WI38 (cell line): ENCODE data around the gene S1PR5.
"Not testable (repeated sequence)": the region's sequence is repeated elsewhere in the genome, so short reads cannot be mapped to it uniquely, and the experiment has no call there.

ENCODE experiments used
- H3K4me3 ChIP-seq: 2 replicates; pipeline ENCODE4 v1.5.1; 2011; ENCODE audit warnings: low read depth, mild to moderate bottlenecking, control low read depth, low read length
- TF ChIP-seq, protein P1 (sequence below): IDR thresholded peaks from 2 replicates; pipeline ENCODE4 v1.5.1; 2012; ENCODE audit warnings: low read depth, mild to moderate bottlenecking, control low read depth, low read length

Gene S1PR5

DNA sequence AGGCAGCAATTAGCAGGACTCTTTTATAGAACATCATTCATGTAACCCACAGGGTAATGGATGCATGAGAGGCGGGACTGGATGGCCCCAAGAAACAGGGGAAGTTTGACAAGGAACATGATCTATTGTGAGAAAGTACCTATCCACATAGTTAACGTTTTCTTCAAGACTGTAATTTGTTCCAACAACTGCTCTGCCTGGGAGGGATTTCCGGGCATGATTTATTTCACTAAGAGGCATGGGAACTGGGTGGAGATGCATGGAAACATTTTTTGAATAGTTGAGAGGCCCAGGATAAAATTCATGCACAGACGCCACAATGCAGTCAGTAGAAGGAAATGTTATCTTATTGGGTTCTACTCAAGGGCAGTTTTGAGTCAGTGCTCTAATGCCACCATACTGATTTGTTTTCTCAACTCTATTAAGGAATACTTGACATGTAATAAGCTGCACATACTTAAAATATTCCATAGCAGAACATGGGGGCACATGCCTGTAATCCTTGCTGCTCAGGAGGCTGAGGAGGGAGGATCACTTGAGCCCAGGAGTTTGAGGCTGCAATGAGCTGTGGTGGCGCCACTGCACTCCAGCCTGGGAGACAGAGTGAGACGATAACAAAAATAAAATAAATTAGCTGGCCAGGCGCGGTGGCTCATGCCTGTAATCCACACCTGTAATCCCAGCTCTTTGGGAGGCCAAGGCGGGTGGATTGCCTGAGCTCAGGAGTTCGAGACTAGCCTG lies 16.6 kb upstream of the S1PR5 start:
- TF ChIP-seq, protein P1, sequence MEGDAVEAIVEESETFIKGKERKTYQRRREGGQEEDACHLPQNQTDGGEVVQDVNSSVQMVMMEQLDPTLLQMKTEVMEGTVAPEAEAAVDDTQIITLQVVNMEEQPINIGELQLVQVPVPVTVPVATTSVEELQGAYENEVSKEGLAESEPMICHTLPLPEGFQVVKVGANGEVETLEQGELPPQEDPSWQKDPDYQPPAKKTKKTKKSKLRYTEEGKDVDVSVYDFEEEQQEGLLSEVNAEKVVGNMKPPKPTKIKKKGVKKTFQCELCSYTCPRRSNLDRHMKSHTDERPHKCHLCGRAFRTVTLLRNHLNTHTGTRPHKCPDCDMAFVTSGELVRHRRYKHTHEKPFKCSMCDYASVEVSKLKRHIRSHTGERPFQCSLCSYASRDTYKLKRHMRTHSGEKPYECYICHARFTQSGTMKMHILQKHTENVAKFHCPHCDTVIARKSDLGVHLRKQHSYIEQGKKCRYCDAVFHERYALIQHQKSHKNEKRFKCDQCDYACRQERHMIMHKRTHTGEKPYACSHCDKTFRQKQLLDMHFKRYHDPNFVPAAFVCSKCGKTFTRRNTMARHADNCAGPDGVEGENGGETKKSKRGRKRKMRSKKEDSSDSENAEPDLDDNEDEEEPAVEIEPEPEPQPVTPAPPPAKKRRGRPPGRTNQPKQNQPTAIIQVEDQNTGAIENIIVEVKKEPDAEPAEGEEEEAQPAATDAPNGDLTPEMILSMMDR = no peak

DNA sequence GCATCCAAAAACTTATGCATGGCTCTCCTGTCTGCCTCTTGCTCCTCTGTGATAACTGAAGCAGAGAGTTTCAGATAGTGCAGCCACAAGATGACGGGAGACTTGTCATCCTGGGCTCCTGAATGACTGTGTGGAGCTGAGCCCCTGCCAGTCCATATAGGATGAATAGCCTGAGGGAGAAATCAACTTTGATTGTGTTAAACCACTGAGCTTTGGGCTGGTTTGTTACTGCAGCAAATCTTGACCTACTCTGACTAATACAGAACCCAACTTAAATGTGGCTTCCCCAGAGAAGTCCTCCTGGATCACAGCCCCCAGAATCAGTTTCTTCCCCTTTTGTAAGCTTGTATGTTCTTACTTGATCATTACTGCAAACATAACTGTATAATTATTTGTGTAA lies 15.2 kb upstream of the S1PR5 start:
- no peak overlapping the region for H3K4me3 ChIP-seq
- TF ChIP-seq, protein P1 = no peak

More for the DNA sequence above, 16.6 kb upstream of the S1PR5 start:
- H3K4me3 ChIP-seq = no peak overlapping the region

DNA sequence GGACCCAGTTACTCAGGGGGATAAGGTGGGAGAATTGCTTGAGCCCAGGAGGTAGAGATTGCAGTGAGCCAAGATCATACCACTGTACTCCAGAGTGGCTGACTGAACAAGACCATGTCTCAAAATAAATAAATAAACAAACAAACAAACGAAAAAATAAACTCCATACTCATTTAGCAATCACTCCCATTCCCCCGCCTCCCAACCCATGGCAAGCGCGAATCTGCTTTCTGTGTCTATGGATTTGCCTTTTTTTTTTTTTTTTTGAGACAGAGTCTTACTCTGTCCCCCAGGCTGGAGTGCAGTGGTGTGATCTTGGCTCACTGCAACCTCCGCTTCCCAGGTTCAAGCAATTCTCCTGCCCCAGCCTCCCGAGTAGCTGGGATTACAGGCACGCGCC lies 9.6 kb upstream of the S1PR5 start:
- H3K4me3 ChIP-seq = not testable (repeated sequence)

DNA sequence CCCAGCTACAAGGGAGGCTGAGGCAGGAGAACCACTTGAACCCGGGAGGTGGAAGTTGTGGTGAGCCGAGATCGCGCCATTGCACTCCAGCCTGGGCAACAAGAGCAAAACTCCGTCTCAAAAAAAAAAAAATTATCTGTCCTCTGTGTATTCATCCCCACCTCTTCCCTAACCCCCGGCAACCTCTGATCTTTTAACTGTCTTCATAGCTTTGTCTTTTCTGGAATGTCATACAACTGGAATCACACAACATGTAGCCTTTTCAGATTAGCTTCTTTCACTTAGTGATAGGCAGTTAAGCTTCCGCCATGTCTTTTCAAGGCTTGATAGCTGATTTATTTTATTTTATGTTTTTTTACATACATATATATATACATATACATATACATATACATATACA lies 8.4 kb upstream of the S1PR5 start:
- TF ChIP-seq, protein P1 = no peak
- no peak overlapping the region for H3K4me3 ChIP-seq

DNA sequence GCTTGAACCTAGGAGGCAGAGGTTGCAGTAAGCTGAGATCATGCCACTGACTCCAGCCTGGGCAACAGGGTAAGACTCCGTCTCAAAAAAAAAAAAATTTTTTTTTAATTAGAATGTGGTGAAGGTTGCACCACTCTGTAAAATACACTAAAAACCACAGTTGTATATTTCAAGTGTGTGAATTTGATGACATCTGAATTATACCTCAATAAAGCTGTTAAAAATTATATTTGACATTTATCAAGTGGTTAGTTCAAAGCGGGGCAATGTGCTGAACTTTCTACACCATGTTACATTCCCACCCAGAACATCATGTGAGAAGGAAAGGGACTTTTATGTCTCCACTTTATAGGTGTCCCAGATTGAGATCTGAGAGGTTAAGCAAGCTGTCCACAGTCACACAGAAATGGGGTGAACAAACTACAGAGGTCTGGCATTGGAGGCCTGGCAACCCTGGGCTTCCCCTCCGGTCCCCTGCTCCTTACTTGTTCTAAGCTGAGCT lies 5.9 kb upstream of the S1PR5 start:
- TF ChIP-seq, protein P1 = no peak
- no peak overlapping the region for H3K4me3 ChIP-seq

DNA sequence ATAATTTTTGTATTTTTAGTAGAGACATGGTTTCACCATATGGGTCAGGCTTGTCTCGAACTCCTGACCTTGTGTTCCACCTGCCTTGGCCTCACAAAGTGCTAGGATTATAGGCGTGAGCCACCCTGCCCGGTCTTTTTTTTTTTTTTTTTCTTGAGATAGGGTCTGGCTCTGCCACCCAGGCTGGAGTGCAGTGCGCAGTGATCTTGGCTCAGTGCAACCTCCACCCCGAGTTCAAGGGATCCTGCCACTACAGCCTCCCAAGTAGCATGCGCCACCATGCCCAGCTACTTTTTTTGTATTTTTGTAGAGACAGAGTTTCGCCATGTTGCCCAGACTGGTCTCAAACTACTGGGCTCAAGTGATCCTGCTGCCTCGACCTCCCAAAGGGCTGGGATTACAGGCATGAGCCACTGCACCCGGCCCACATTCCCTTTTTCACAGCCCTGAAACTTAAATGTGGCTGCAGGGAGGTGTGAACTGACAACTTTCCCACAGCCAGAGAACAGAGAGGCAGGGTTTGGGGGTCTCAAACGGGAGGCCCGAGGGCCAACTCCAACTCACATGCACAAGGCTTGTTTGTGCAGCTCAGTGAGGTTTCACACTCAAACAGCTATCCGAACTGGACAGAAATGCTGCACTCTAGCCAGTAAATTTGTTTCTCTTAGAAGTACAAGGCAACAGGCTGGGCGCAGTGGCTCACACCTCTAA lies 4.4 kb upstream of the S1PR5 start:
- TF ChIP-seq, protein P1 = no peak
- H3K4me3 ChIP-seq = no peak overlapping the region

DNA sequence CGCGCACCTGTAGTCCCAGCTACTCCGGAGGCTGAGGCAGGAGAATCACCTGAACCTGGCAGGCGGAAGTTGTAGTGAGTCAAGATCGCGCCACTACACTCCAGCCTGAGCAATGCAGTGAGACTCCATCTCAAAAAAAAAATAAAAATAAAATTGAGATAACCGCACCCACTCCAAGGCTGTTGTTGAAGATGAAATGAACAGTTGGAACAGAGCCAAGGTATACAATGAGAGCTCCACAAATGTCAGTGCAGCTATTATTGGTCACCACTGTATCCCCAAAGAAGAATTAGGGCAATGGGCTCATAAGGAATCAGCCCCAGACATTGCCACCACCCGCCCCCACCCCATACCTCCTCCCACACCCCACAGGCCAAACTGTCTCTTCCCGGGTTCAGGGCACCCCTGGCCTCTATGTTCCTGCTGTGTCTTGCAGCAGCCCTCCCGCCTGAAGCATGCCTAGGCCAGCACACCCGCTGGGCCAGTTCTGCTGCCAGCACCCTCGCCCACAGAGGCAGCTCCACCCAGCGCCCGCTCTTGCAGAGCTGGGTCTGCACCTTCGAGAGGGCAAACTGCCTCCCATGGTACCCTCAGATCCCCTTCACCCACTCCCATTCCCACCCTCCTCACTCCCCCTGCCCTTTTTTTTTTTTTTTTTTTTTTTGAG lies 3.5 kb upstream of the S1PR5 start:
- TF ChIP-seq, protein P1 = no peak
- H3K4me3 ChIP-seq = no peak overlapping the region
